ENCODE data around the gene FNBP1.

GRCh38 chr9:129953736-129954135 is 89.3 kb downstream of the FNBP1 start:
- TF ChIP-seq ZNF384 (IDR thresholded peaks at IDR 0.05) (no peak), HDGF (IDR thresholded peaks at IDR 0.05; ENCODE audit: borderline replicate concordance) (no peak), SUZ12 (IDR thresholded peaks at IDR 0.05) (no peak), TARDBP (IDR thresholded peaks at IDR 0.05) (no peak), L3MBTL2 (conservative IDR thresholded peaks at IDR 0.05) (no peak), SP1 (IDR thresholded peaks at IDR 0.05) (no peak), FOXK2 (IDR thresholded peaks at IDR 0.05) (no peak), FOXM1 (IDR thresholded peaks at IDR 0.05; ENCODE audit: borderline replicate concordance) (no peak)
